Measurements from ENCODE around the gene TLR3. TPM values are rescaled to one million over a fixed set of nuclear protein-coding genes. Genes with fewer than 3 reads are reported as not detected.
A peak's percentile ranks its signal among the peaks of the same experiment; 100 is the strongest.

Gene TLR3
- total RNA-seq, 2 experiments from 2014 or later: 0.28 to 0.47 TPM

- ChIA-PET POLR2A (no interaction called here), CTCF (no interaction called here)
- Mint-ChIP-seq H3K9me3 (no peaks in the 10 kb centered on the region), H3K36me3 (ENCODE audit: low read depth) (no peaks in the 10 kb centered on the region), H3K4me3 (no peak overlapping the region), H3K4me1 (ENCODE audit: low read depth) (peaks cover 23% of the 10 kb centered on the region), H3K27me3 (no peaks in the 10 kb centered on the region), H3K27ac (no peak overlapping the region)
- Histone ChIP-seq H3K27ac (ENCODE audit: low read depth in 1 of 2, low read length in 2 of 2) (no peak overlapping the region), H3K4me3 (ENCODE audit: low read length) (no peak overlapping the region), H3K36me3 (ENCODE audit: insufficient read depth, low read length) (no peaks in the 10 kb centered on the region), H3K4me1 (ENCODE audit: insufficient read depth, low read length) (peaks cover 10% of the 10 kb centered on the region), H3K27me3 (ENCODE audit: control insufficient read depth in 1 of 2, insufficient read depth in 2 of 2, low read length in 2 of 2) (no peaks in the 10 kb centered on the region), H3K9me3 (ENCODE audit: control insufficient read depth in 1 of 2, insufficient read depth in 1 of 2, low read length in 2 of 2) (no peaks in the 10 kb centered on the region)
- DNase-seq (no peak), ATAC-seq (ENCODE audit: poor library complexity) (no peak)
- TF ChIP-seq CTCF (IDR thresholded peaks at IDR 0.05): no peak
- intact Hi-C loops (cut with DNase I, micrococcal nuclease): no loop called here
These were observed 3.6 kb downstream of the TLR3 start for GRCh38 chr4:186072516-186072915.

- Histone ChIP-seq H3K4me3 (ENCODE audit: low read length) (no peak overlapping the region), H3K4me1 (ENCODE audit: insufficient read depth, low read length) (no peaks in the 10 kb centered on the region), H3K9me3 (ENCODE audit: control insufficient read depth in 1 of 2, insufficient read depth in 1 of 2, low read length in 2 of 2) (no peaks in the 10 kb centered on the region), H3K27me3 (ENCODE audit: control insufficient read depth in 1 of 2, insufficient read depth in 2 of 2, low read length in 2 of 2) (no peaks in the 10 kb centered on the region), H3K27ac (ENCODE audit: low read depth in 1 of 2, low read length in 2 of 2) (no peak overlapping the region), H3K36me3 (ENCODE audit: insufficient read depth, low read length) (no peaks in the 10 kb centered on the region)
- Mint-ChIP-seq H3K9me3 (no peaks in the 10 kb centered on the region), H3K4me1 (ENCODE audit: low read depth) (peaks cover 9% of the 10 kb centered on the region), H3K36me3 (ENCODE audit: low read depth) (no peaks in the 10 kb centered on the region), H3K27ac (no peak overlapping the region), H3K27me3 (no peaks in the 10 kb centered on the region), H3K4me3 (no peak overlapping the region)
- no peak for TF ChIP-seq CTCF (IDR thresholded peaks at IDR 0.05)
- ATAC-seq (ENCODE audit: poor library complexity) (no peak), DNase-seq (peak in 3 of 14 experiments; percentile 6 to 17 (median 16))
- ChIA-PET POLR2A (no interaction called here), CTCF (no interaction called here)
- intact Hi-C loops (cut with DNase I, micrococcal nuclease): no loop called here
These were observed 5.2 kb downstream of the TLR3 start for GRCh38 chr4:186074189-186074588.

GRCh38 chr4:186078981-186079638 is 10.2 kb downstream of the TLR3 start:
- TF ChIP-seq CTCF (IDR thresholded peaks at IDR 0.05): no peak
- CTCF ChIA-PET: no interaction called here
- no peak for DNase-seq
- H3K27me3 ChIP-seq (ENCODE audit: control insufficient read depth in 1 of 2, insufficient read depth in 2 of 2, low read length in 2 of 2): no peaks in the 10 kb centered on the region
- H3K4me3 ChIP-seq (ENCODE audit: low read length): no peak overlapping the region
- Mint-ChIP-seq H3K4me1 (ENCODE audit: low read depth) (no peaks in the 10 kb centered on the region), H3K36me3 (ENCODE audit: low read depth) (no peaks in the 10 kb centered on the region), H3K27ac (no peak overlapping the region), H3K9me3 (no peaks in the 10 kb centered on the region), H3K27me3 (peaks cover 5% of the 10 kb centered on the region), H3K4me3 (no peak overlapping the region)
- no peak for ATAC-seq (ENCODE audit: poor library complexity)
- H3K4me1 ChIP-seq (ENCODE audit: insufficient read depth, low read length): no peaks in the 10 kb centered on the region
- H3K27ac ChIP-seq (ENCODE audit: low read depth in 1 of 2, low read length in 2 of 2): no peak overlapping the region
- intact Hi-C loops (cut with DNase I, micrococcal nuclease): no loop called here
- H3K36me3 ChIP-seq (ENCODE audit: insufficient read depth, low read length): no peaks in the 10 kb centered on the region
- H3K9me3 ChIP-seq (ENCODE audit: control insufficient read depth in 1 of 2, insufficient read depth in 1 of 2, low read length in 2 of 2): no peaks in the 10 kb centered on the region
- POLR2A ChIA-PET: interaction anchor here (0.8 kb wide), 1 partner anchor 8 kb away, joined by 3 read pairs; no protein-coding TSS in a partner anchor

All from CD4-positive, alpha-beta T cell (primary cell).